ENCODE data around the gene TXNRD2. TPM values are rescaled to one million over a fixed set of nuclear protein-coding genes. Genes with fewer than 3 reads are reported as not detected.

TXNRD2 gene
- total and polyA plus RNA-seq, 2 experiments from 2014 or later = 11.2 to 12.4 TPM

DNA sequence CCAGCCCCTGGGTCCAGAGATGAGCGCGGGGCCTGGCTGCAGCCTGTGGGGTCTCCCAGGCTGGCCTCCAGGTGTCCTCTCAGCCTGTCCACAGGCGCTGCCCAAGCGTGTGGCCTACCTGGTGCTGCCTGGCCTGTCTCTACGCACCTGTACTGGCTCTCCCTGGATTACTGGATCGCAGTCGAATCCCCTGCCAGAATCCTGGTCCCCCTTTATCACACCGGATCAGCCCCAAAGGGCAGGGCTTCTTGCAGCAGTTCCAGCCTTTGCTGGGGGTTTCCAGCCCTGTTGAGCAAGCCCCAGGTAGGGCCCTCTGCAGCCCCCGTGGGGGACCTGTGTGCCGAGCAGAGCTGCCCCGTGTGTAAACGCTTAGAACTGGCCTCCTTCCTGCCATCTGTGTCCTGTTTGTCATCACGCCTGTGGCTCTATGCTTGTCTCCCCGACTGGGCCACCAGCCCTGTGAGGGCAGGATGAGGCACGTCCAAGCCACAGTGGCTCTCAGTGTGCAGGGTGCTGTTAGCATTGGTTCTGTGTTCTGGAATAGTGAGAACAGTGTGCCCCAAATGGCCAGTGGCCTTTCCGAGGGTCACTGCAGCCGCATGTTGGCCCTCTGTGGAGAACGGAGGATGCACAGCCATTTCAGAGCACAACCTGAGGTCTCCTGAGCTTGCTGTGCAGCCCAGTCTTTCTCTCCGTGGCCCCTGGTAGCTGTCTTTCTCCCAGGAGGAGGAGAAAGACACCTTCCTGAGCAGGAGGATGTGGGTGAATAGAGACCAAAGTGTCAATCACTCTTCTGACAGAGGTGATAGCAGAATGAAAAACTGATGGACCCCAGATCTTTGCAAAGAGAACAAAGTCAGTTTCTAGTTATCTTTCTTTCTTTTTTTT lies 13.9 kb upstream of the TXNRD2 start (continued):
- TF ChIP-seq, protein P1, sequence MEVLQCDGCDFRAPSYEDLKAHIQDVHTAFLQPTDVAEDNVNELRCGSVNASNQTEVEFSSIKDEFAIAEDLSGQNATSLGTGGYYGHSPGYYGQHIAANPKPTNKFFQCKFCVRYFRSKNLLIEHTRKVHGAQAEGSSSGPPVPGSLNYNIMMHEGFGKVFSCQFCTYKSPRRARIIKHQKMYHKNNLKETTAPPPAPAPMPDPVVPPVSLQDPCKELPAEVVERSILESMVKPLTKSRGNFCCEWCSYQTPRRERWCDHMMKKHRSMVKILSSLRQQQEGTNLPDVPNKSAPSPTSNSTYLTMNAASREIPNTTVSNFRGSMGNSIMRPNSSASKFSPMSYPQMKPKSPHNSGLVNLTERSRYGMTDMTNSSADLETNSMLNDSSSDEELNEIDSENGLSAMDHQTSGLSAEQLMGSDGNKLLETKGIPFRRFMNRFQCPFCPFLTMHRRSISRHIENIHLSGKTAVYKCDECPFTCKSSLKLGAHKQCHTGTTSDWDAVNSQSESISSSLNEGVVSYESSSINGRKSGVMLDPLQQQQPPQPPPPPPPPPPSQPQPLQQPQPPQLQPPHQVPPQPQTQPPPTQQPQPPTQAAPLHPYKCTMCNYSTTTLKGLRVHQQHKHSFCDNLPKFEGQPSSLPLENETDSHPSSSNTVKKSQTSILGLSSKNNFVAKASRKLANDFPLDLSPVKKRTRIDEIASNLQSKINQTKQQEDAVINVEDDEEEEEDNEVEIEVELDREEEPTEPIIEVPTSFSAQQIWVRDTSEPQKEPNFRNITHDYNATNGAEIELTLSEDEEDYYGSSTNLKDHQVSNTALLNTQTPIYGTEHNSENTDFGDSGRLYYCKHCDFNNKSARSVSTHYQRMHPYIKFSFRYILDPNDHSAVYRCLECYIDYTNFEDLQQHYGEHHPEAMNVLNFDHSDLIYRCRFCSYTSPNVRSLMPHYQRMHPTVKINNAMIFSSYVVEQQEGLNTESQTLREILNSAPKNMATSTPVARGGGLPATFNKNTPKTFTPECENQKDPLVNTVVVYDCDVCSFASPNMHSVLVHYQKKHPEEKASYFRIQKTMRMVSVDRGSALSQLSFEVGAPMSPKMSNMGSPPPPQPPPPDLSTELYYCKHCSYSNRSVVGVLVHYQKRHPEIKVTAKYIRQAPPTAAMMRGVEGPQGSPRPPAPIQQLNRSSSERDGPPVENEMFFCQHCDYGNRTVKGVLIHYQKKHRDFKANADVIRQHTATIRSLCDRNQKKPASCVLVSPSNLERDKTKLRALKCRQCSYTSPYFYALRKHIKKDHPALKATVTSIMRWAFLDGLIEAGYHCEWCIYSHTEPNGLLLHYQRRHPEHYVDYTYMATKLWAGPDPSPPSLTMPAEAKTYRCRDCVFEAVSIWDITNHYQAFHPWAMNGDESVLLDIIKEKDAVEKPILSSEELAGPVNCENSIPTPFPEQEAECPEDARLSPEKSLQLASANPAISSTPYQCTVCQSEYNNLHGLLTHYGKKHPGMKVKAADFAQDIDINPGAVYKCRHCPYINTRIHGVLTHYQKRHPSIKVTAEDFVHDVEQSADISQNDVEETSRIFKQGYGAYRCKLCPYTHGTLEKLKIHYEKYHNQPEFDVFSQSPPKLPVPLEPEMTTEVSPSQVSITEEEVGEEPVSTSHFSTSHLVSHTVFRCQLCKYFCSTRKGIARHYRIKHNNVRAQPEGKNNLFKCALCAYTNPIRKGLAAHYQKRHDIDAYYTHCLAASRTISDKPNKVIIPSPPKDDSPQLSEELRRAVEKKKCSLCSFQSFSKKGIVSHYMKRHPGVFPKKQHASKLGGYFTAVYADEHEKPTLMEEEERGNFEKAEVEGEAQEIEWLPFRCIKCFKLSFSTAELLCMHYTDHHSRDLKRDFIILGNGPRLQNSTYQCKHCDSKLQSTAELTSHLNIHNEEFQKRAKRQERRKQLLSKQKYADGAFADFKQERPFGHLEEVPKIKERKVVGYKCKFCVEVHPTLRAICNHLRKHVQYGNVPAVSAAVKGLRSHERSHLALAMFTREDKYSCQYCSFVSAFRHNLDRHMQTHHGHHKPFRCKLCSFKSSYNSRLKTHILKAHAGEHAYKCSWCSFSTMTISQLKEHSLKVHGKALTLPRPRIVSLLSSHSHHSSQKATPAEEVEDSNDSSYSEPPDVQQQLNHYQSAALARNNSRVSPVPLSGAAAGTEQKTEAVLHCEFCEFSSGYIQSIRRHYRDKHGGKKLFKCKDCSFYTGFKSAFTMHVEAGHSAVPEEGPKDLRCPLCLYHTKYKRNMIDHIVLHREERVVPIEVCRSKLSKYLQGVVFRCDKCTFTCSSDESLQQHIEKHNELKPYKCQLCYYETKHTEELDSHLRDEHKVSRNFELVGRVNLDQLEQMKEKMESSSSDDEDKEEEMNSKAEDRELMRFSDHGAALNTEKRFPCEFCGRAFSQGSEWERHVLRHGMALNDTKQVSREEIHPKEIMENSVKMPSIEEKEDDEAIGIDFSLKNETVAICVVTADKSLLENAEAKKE (CRISPR knock-in tag; IDR thresholded peaks at IDR 0.05) = no peak
- no peak for TF ChIP-seq POLR2AphosphoS5 (IDR thresholded peaks at IDR 0.05; ENCODE audit: low read depth)
- TF ChIP-seq CTCF (conservative IDR thresholded peaks at IDR 0.05; ENCODE audit: low read depth in 2 of 2) = no peak
- TF ChIP-seq, protein P2, sequence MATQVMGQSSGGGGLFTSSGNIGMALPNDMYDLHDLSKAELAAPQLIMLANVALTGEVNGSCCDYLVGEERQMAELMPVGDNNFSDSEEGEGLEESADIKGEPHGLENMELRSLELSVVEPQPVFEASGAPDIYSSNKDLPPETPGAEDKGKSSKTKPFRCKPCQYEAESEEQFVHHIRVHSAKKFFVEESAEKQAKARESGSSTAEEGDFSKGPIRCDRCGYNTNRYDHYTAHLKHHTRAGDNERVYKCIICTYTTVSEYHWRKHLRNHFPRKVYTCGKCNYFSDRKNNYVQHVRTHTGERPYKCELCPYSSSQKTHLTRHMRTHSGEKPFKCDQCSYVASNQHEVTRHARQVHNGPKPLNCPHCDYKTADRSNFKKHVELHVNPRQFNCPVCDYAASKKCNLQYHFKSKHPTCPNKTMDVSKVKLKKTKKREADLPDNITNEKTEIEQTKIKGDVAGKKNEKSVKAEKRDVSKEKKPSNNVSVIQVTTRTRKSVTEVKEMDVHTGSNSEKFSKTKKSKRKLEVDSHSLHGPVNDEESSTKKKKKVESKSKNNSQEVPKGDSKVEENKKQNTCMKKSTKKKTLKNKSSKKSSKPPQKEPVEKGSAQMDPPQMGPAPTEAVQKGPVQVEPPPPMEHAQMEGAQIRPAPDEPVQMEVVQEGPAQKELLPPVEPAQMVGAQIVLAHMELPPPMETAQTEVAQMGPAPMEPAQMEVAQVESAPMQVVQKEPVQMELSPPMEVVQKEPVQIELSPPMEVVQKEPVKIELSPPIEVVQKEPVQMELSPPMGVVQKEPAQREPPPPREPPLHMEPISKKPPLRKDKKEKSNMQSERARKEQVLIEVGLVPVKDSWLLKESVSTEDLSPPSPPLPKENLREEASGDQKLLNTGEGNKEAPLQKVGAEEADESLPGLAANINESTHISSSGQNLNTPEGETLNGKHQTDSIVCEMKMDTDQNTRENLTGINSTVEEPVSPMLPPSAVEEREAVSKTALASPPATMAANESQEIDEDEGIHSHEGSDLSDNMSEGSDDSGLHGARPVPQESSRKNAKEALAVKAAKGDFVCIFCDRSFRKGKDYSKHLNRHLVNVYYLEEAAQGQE (IDR thresholded peaks at IDR 0.05; ENCODE audit: unreplicated experiment) = no peak
- TF ChIP-seq EZH2 (IDR thresholded peaks at IDR 0.05; ENCODE audit: low read depth, unreplicated experiment) = no peak
